PC-3 (cell line): Measurements from ENCODE around the gene SMIM44. TPM values are rescaled to one million over a fixed set of nuclear protein-coding genes. Genes with fewer than 3 reads are reported as not detected.

Experiments used
- ATAC-seq: fragments of 200-7000 bp; cut with Tn5 transposase; 2 replicates; pipeline ENCODE4 v1.9.1; 2020; ENCODE audit warnings: mild to moderate bottlenecking, moderate library complexity
- BruUV-seq: library from RNA; stranded (reverse); fragments of 400-500 nt; replicated peaks from 2 replicates; lab custom pipeline; 2021; lab: Mats Ljungman, UMichigan
- CTCF ChIA-PET: fragments of 300-600 bp; sonication (Branson Sonifier 250); formaldehyde crosslinking; loops from one replicate; lab custom pipeline; 2022; ENCODE audit warnings: antibody characterized with exemption; lab: Charles Lee
- POLR2A ChIA-PET: fragments of 300-600 bp; sonication (Branson Sonifier 250); formaldehyde crosslinking; loops from one replicate; lab custom pipeline; 2022; ENCODE audit warnings: antibody characterized with exemption; ENCODE audit not compliant: unreplicated experiment; lab: Charles Lee
- DNase-seq: peaks from one replicate; pipeline ENCODE4 v3.0.0-alpha.2; 2015
- H2AFZ ChIP-seq: fragments of 300-600 bp; sonication (generic); 2 replicates; pipeline ENCODE4 v1.6.0; 2016; ENCODE audit warnings: antibody characterized with exemption, low read length
- H3F3A ChIP-seq: fragments of 300-600 bp; sonication (generic); one replicate; pipeline ENCODE4 v1.6.0; 2017; ENCODE audit warnings: antibody characterized with exemption, low read length, control low read depth, mild to moderate bottlenecking; ENCODE audit not compliant: unreplicated experiment
- H3K27ac ChIP-seq: fragments of 300-600 bp; sonication (generic); 2 replicates; pipeline ENCODE4 v1.5.1; 2016; ENCODE audit warnings: mild to moderate bottlenecking, low read length
- H3K27me3 ChIP-seq: fragments of 300-600 bp; sonication (generic); 2 replicates; pipeline ENCODE4 v1.6.1; 2016; ENCODE audit warnings: low read length, mixed read lengths
- H3K36me3 ChIP-seq: fragments of 300-600 bp; sonication (generic); 2 replicates; pipeline ENCODE4 v1.6.1; 2016; ENCODE audit warnings: low read depth, mixed run types, low read length, mixed read lengths
- H3K4me1 ChIP-seq: fragments of 300-600 bp; sonication (generic); 2 replicates; pipeline ENCODE4 v1.5.1; 2016; ENCODE audit warnings: low read length; ENCODE audit not compliant: insufficient read depth
- H3K4me2 ChIP-seq: fragments of 300-600 bp; sonication (generic); 2 replicates; pipeline ENCODE4 v1.6.0; 2016; ENCODE audit warnings: low read length
- H3K4me3 ChIP-seq: fragments of 300-600 bp; sonication (generic); 2 replicates; pipeline ENCODE4 v1.5.1; 2016; ENCODE audit warnings: mild to moderate bottlenecking, low read length, mixed read lengths
- H3K79me2 ChIP-seq: fragments of 300-600 bp; sonication (generic); 2 replicates; pipeline ENCODE4 v1.6.1; 2017; ENCODE audit warnings: low read length, mixed read lengths
- H3K9ac ChIP-seq: fragments of 300-600 bp; sonication (generic); 2 replicates; pipeline ENCODE4 v1.6.0; 2016; ENCODE audit warnings: mild to moderate bottlenecking, low read length
- H3K9me2 ChIP-seq: fragments of 300-600 bp; sonication (generic); replicated peaks from 2 replicates; pipeline ENCODE4 v1.6.1; 2016; ENCODE audit warnings: mixed run types, low read length, mixed read lengths
- H3K9me3 ChIP-seq: fragments of 300-600 bp; sonication (generic); 2 replicates; pipeline ENCODE4 v1.6.1; 2016; ENCODE audit warnings: low read length, mixed read lengths
- H4K20me1 ChIP-seq: fragments of 300-600 bp; sonication (generic); 2 replicates; pipeline ENCODE4 v1.6.1; 2016; ENCODE audit warnings: low read length, mixed read lengths
- CTCF ChIP-seq: fragments of 300-600 bp; sonication (generic); conservative IDR thresholded peaks from 2 replicates; pipeline ENCODE4 v1.5.1; 2017; ENCODE audit warnings: antibody characterized with exemption, low read depth, mild to moderate bottlenecking, low read length
- EZH2 ChIP-seq: fragments of 300-600 bp; sonication (generic); IDR thresholded peaks from one replicate; pipeline ENCODE4 v1.6.1; 2017; ENCODE audit warnings: antibody characterized with exemption, mild to moderate bottlenecking, low read length; ENCODE audit not compliant: unreplicated experiment
- EZH2phosphoT487 ChIP-seq: fragments of 300-600 bp; sonication (generic); IDR thresholded peaks from 2 replicates; pipeline ENCODE4 v1.6.1; 2018; ENCODE audit warnings: mild to moderate bottlenecking, antibody characterized with exemption, low read length, borderline replicate concordance
- intact Hi-C: fragments of 100-400 bp; cut with micrococcal nuclease; formaldehyde crosslinking; loops from 2 replicates; pipeline ENCODE4 v1.9.0; 2023
- total RNA-seq: library from RNA; depleted of rRNA; stranded (reverse); fragments of >200 nt; gene quantifications from 2 replicates; pipeline ENCODE4 v1.2.3, GENCODE V29; 2014

The SMIM44 gene
- total RNA-seq, 1 experiment from 2014 or later: not detected

DNA sequence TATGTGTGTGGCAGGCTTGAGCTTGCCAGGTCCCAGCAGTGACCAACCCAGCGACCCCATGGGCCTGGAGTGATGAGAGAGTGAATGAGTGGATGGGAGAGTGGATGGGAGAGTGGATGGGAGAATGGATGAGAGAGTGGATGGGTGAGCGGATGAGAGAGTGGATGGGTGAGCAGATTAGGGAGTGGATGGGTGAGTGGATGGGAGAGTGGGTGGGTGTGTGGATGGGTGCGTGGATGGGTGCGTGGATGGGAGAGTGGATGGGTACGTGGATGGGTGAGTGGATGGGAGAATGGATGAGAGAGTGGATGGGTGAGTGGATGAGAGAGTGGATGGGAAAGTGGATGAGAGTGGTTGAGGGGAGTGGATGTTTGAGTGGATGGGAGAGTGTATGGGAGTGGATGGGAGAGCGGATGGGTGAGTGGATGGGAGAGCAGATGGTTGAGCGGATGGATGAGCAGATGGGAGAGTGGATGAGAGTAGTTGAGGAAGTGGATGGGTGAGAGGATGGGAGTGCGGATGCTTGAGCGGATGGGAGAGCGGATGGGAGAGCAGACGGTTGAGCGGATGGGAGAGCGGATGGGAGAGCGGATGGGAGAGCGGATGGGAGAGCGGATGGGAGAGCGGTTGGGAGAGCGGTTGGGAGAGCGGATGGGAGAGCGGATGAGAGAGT, 45.4 kb upstream of the SMIM44 start:
- no peaks in the 10 kb centered on the region for H3K9me3 ChIP-seq
- H3F3A ChIP-seq: no peaks in the 10 kb centered on the region
- intact Hi-C loops: no loop called here
- POLR2A ChIA-PET: no interaction called here
- H3K9me2 ChIP-seq: no peaks in the 10 kb centered on the region
- no peaks in the 10 kb centered on the region for H4K20me1 ChIP-seq
- no peak for TF ChIP-seq EZH2
- no peak for TF ChIP-seq CTCF
- no peak for TF ChIP-seq EZH2phosphoT487
- H3K36me3 ChIP-seq: no peaks in the 10 kb centered on the region; the same call in 1 of the 2 replicates
- no peaks in the 10 kb centered on the region for H3K79me2 ChIP-seq
- no peak overlapping the region for H3K27ac ChIP-seq
- DNase-seq (no peak), ATAC-seq (no peak)
- H3K4me3 ChIP-seq: no peak overlapping the region
- H2AFZ ChIP-seq: no peak overlapping the region
- no peaks in the 10 kb centered on the region for H3K27me3 ChIP-seq
- no TSS peak for BruUV-seq
- no peaks in the 10 kb centered on the region for H3K4me1 ChIP-seq
- CTCF ChIA-PET: no interaction called here
- H3K4me2 ChIP-seq: no peak overlapping the region
- H3K9ac ChIP-seq: no peak overlapping the region

DNA sequence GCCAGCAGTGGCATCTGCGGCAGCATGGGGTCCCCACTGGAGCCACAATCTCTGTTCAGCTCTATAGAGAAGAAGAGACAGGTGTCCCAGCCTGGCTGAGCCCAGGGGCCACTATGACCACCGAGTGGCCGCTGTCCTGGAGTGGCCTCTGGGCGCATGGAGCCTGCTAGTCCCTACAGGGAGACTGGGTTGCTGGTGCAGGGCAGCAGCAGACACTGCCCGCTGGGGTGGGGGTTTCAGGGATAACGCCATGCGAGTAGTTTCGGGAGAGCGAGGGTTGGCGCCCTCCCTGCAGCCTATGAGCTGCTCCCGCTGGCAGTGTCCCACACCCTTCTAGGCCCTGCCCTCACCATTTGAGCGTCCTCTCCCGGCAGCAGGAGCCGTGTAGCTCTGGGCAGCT, 44.8 kb upstream of the SMIM44 start:
- H3K9me2 ChIP-seq: no peaks in the 10 kb centered on the region
- no peak overlapping the region for H3K9ac ChIP-seq
- no peak overlapping the region for H3K27ac ChIP-seq
- no peaks in the 10 kb centered on the region for H3K9me3 ChIP-seq
- no peaks in the 10 kb centered on the region for H4K20me1 ChIP-seq
- intact Hi-C loops: no loop called here
- H3K36me3 ChIP-seq: no peaks in the 10 kb centered on the region; the same call in 1 of the 2 replicates
- H2AFZ ChIP-seq: no peak overlapping the region
- TF ChIP-seq EZH2phosphoT487 (no peak), EZH2 (no peak), CTCF (no peak)
- H3K27me3 ChIP-seq: no peaks in the 10 kb centered on the region
- no peaks in the 10 kb centered on the region for H3K79me2 ChIP-seq
- ChIA-PET CTCF (no interaction called here), POLR2A (no interaction called here)
- no peak for DNase-seq
- no peak overlapping the region for H3K4me2 ChIP-seq
- H3F3A ChIP-seq: no peaks in the 10 kb centered on the region
- BruUV-seq: no TSS peak
- no peaks in the 10 kb centered on the region for H3K4me1 ChIP-seq
- ATAC-seq: no peak
- no peak overlapping the region for H3K4me3 ChIP-seq

DNA sequence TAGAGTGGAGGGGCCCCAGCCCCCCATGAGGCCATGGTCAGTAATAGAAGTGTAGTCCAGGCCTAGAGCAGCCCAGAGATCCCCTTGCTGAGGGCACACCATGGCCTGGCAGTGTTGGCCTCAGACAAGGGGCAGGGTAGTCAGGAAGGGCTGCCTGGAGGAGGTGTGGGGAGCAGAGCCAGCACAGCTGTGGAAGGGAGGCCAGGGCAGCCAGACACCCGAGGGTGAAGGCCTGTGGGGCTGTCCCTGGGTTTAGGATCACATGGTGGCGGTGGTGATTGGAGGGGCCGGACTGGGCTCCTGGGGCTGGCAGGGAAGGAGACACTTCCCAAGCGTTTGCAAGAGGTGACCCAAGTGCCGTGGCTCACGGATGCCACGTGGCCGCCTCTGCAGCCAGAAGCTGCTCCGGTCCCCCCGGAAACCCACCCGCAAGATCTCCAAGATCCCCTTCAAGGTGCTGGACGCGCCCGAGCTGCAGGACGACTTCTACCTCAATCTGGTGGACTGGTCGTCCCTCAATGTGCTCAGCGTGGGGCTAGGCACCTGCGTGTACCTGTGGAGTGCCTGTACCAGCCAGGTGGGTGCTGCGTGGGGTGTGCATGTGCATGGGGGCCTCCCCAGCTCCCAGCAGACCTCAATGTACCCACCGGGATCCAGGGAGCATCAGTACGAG, 44.1 kb upstream of the SMIM44 start:
- intact Hi-C loops: no loop called here
- CTCF ChIA-PET: no interaction called here
- Histone ChIP-seq H3K4me2 (no peak overlapping the region), H3K36me3 (no peaks in the 10 kb centered on the region; the same call in 1 of the 2 replicates), H3K9ac (no peak overlapping the region), H3K9me2 (no peaks in the 10 kb centered on the region), H3K79me2 (peaks cover under 1% of the 10 kb centered on the region; the same call in 1 of the 2 replicates), H3K27ac (no peak overlapping the region), H3K9me3 (no peaks in the 10 kb centered on the region), H3F3A (no peaks in the 10 kb centered on the region), H2AFZ (no peak overlapping the region), H3K4me1 (no peaks in the 10 kb centered on the region), H3K27me3 (no peaks in the 10 kb centered on the region), H3K4me3 (no peak overlapping the region), H4K20me1 (no peaks in the 10 kb centered on the region)
- DNase-seq (no peak), ATAC-seq (no peak)
- BruUV-seq: no TSS peak
- TF ChIP-seq EZH2 (no peak), EZH2phosphoT487 (no peak), CTCF (no peak)
- POLR2A ChIA-PET: no interaction called here
